Activated CD4-positive, alpha-beta T cell treated with anti-CD3 and anti-CD28 coated beads for 4 hours (primary cell): Measurements from ENCODE around the gene SMIM24.
"Not testable (repeated sequence)": the region's sequence is repeated elsewhere in the genome, so short reads cannot be mapped to it uniquely, and the experiment has no call there.

ENCODE experiments used
- DNase-seq, 2 donors: peaks; one replicate each; pipeline ENCODE4 v3.0.0-alpha.2; 2020

Gene SMIM24

GRCh38 chr19:3480383-3481091, at the start of gene SMIM24:
TSS of gene SMIM24 (minus strand) at chr19:3480525. CDS start at chr19:3480463, 62 bp downstream.
- no peak for DNase-seq

- DNase-seq, result not testable (repeated sequence)
Measured at GRCh38 chr19:3529299-3529698, 49.0 kb upstream of the SMIM24 start.

- DNase-seq, result no peak
Measured at GRCh38 chr19:3528539-3529211, 48.4 kb upstream of the SMIM24 start.

- no peak for DNase-seq
Measured at GRCh38 chr19:3528080-3528479, 47.8 kb upstream of the SMIM24 start.

GRCh38 chr19:3527238-3527910, 47.0 kb upstream of the SMIM24 start:
- DNase-seq, result no peak

GRCh38 chr19:3526507-3527237, 46.3 kb upstream of the SMIM24 start:
- no peak for DNase-seq

GRCh38 chr19:3524904-3525451, 44.7 kb upstream of the SMIM24 start:
- DNase-seq, result no peak

GRCh38 chr19:3524078-3524842, 43.9 kb upstream of the SMIM24 start:
- no peak for DNase-seq

GRCh38 chr19:3523361-3524077, 43.2 kb upstream of the SMIM24 start:
- DNase-seq, result no peak

- no peak for DNase-seq
Measured at GRCh38 chr19:3522421-3523360, 42.4 kb upstream of the SMIM24 start.

- no peak for DNase-seq
Measured at GRCh38 chr19:3521104-3521445, 40.8 kb upstream of the SMIM24 start.

GRCh38 chr19:3520166-3521103, 40.1 kb upstream of the SMIM24 start:
- no peak for DNase-seq

GRCh38 chr19:3519126-3519525, 38.8 kb upstream of the SMIM24 start:
- DNase-seq, result no peak

GRCh38 chr19:3518659-3519058, 38.3 kb upstream of the SMIM24 start:
- DNase-seq, result no peak

GRCh38 chr19:3518255-3518654, 37.9 kb upstream of the SMIM24 start:
- no peak for DNase-seq

GRCh38 chr19:3517638-3518037, 37.3 kb upstream of the SMIM24 start:
- DNase-seq, result no peak

GRCh38 chr19:3516675-3517207, 36.4 kb upstream of the SMIM24 start:
- no peak for DNase-seq

GRCh38 chr19:3515891-3516422, 35.6 kb upstream of the SMIM24 start:
- no peak for DNase-seq

- no peak for DNase-seq
Measured at GRCh38 chr19:3514930-3515329, 34.6 kb upstream of the SMIM24 start.
